HG03108 (cell line): ENCODE data around the gene CNOT4.
"Not testable (repeated sequence)": the region's sequence is repeated elsewhere in the genome, so short reads cannot be mapped to it uniquely, and the experiment has no call there.

Source experiments
- ATAC-seq: cut with Tn5 transposase; IDR thresholded peaks from one replicate; pipeline ENCODE4 v1.9.1; 2021; ENCODE audit warnings: moderate library complexity; ENCODE audit not compliant: unreplicated experiment

CNOT4 gene

GRCh38 chr7:135366843-135367508 is 142.9 kb downstream of the CNOT4 start:
- ATAC-seq: no peak

GRCh38 chr7:135365721-135366120 is 144.2 kb downstream of the CNOT4 start:
- ATAC-seq: no peak

GRCh38 chr7:135364206-135364605 is 145.7 kb downstream of the CNOT4 start:
- ATAC-seq: no peak

GRCh38 chr7:135362871-135363270 is 147.0 kb downstream of the CNOT4 start:
- no peak for ATAC-seq

GRCh38 chr7:135361788-135362187 is 148.1 kb downstream of the CNOT4 start:
- ATAC-seq: no peak

GRCh38 chr7:135359615-135360014 is 150.3 kb downstream of the CNOT4 start:
- no peak for ATAC-seq

- no peak for ATAC-seq
These were observed 154.4 kb downstream of the CNOT4 start for GRCh38 chr7:135355377-135356048.

- no peak for ATAC-seq
These were observed 156.1 kb downstream of the CNOT4 start for GRCh38 chr7:135353832-135354231.

- no peak for ATAC-seq
These were observed 157.6 kb downstream of the CNOT4 start for GRCh38 chr7:135352285-135352684.

- ATAC-seq: not testable (repeated sequence)
These were observed 158.8 kb downstream of the CNOT4 start for GRCh38 chr7:135351070-135351469.

GRCh38 chr7:135349746-135350145 is 160.2 kb downstream of the CNOT4 start:
- no peak for ATAC-seq

- no peak for ATAC-seq
These were observed 161.4 kb downstream of the CNOT4 start for GRCh38 chr7:135348493-135348892.

GRCh38 chr7:135343361-135343760 is 166.5 kb downstream of the CNOT4 start:
- no peak for ATAC-seq

GRCh38 chr7:135342887-135343286 is 167.0 kb downstream of the CNOT4 start:
- no peak for ATAC-seq

- ATAC-seq: no peak
These were observed 168.9 kb downstream of the CNOT4 start for GRCh38 chr7:135341049-135341448.

GRCh38 chr7:135337977-135338550 is 171.8 kb downstream of the CNOT4 start:
- ATAC-seq: no peak

GRCh38 chr7:135337506-135337905 is 172.4 kb downstream of the CNOT4 start:
- ATAC-seq: no peak

GRCh38 chr7:135335628-135336139 is 174.2 kb downstream of the CNOT4 start:
- ATAC-seq: peak; percentile 53

GRCh38 chr7:135334830-135335543 is 174.9 kb downstream of the CNOT4 start:
- no peak for ATAC-seq

- ATAC-seq: no peak
These were observed 176.0 kb downstream of the CNOT4 start for GRCh38 chr7:135333946-135334345.

GRCh38 chr7:135333200-135333599 is 176.7 kb downstream of the CNOT4 start:
- no peak for ATAC-seq
